Neuronal stem cell (in vitro differentiated cells): Measurements from ENCODE around the gene PRRX2.

ENCODE experiments used
- DNase-seq: peaks from one replicate; pipeline ENCODE4 v3.0.0-alpha.2; 2013; ENCODE audit warnings: low spot score
- H2AFZ ChIP-seq: one replicate; pipeline ENCODE4 v1.6.1; 2013; ENCODE audit warnings: mild to moderate bottlenecking, low read length, inconsistent platforms
- H2AK5ac ChIP-seq: 2 replicates; pipeline ENCODE4 v1.6.1; 2013; ENCODE audit warnings: low read depth, mild to moderate bottlenecking, inconsistent platforms, low read length, moderate library complexity, mixed read lengths
- H2BK120ac ChIP-seq: 2 replicates; pipeline ENCODE4 v1.6.1; 2013; ENCODE audit warnings: low read depth, mild to moderate bottlenecking, inconsistent platforms, low read length, moderate library complexity, mixed read lengths
- H2BK12ac ChIP-seq: one replicate; pipeline ENCODE4 v1.6.1; 2013; ENCODE audit warnings: low read length, inconsistent platforms
- H2BK15ac ChIP-seq: 2 replicates; pipeline ENCODE4 v1.6.1; 2013; ENCODE audit warnings: mild to moderate bottlenecking, low read length, inconsistent platforms, mixed read lengths
- H2BK5ac ChIP-seq: one replicate; pipeline ENCODE4 v1.6.1; 2013; ENCODE audit warnings: inconsistent platforms, mild to moderate bottlenecking, low read length, moderate library complexity
- H3K14ac ChIP-seq: one replicate; pipeline ENCODE4 v1.6.1; 2013; ENCODE audit warnings: low read length, inconsistent platforms
- H3K18ac ChIP-seq: 2 replicates; pipeline ENCODE4 v1.6.1; 2013; ENCODE audit warnings: low read length, inconsistent platforms
- H3K23ac ChIP-seq: 2 replicates; pipeline ENCODE4 v1.6.1; 2013; ENCODE audit warnings: low read depth, mild to moderate bottlenecking, mixed read lengths, low read length, inconsistent platforms; ENCODE audit not compliant: poor library complexity
- H3K27ac ChIP-seq: replicated peaks from 3 replicates; pipeline ENCODE4 v1.5.1; 2013; ENCODE audit warnings: low read length, inconsistent platforms
- H3K27me3 ChIP-seq, 3 experiments: 2 replicates each; pipeline ENCODE4 v1.6.1; 2013; ENCODE audit warnings: low read length in 3 of 3, mild to moderate bottlenecking in 2 of 3, inconsistent platforms in 1 of 3, low read depth in 1 of 3, mixed read lengths in 1 of 3, moderate library complexity in 1 of 3; ENCODE audit not compliant: control insufficient read depth in 3 of 3, insufficient read depth in 3 of 3
- H3K36me3 ChIP-seq, 2 donors: replicated peaks in 1 of 2; 2 replicates each; pipeline ENCODE4 v1.6.1; 2013; ENCODE audit warnings: low read length in 2 of 2; ENCODE audit not compliant: control insufficient read depth in 2 of 2, insufficient read depth in 2 of 2
- H3K4ac ChIP-seq: 2 replicates; pipeline ENCODE4 v1.6.1; 2013; ENCODE audit warnings: inconsistent platforms, mild to moderate bottlenecking, low read length, moderate library complexity
- H3K4me1 ChIP-seq, 2 donors: 1 replicate in 1 of 2; 2 replicates in 1 of 2; pipeline ENCODE4 v1.6.1; 2013; ENCODE audit warnings: low read length in 2 of 2, low read depth in 1 of 2; ENCODE audit not compliant: control insufficient read depth in 2 of 2, insufficient read depth in 1 of 2
- H3K4me2 ChIP-seq: one replicate; pipeline ENCODE4 v1.6.1; 2013; ENCODE audit warnings: mild to moderate bottlenecking, low read length, inconsistent platforms; ENCODE audit not compliant: insufficient read depth, poor library complexity, severe bottlenecking
- H3K4me3 ChIP-seq, 2 donors: 2 replicates each; pipeline ENCODE4 v1.5.1; 2013; ENCODE audit warnings: low read length in 2 of 2, mild to moderate bottlenecking in 2 of 2, inconsistent platforms in 1 of 2, moderate library complexity in 1 of 2
- H3K79me1 ChIP-seq: one replicate; pipeline ENCODE4 v1.6.1; 2013; ENCODE audit warnings: low read depth, mild to moderate bottlenecking, inconsistent platforms, low read length, moderate library complexity
- H3K9ac ChIP-seq: one replicate; pipeline ENCODE4 v1.6.1; 2013; ENCODE audit warnings: mild to moderate bottlenecking, low read depth, low read length, inconsistent platforms; ENCODE audit not compliant: poor library complexity
- H3K9me3 ChIP-seq, 2 donors: replicated peaks in 1 of 2; 2 replicates each; pipeline versions ENCODE3 to v1.6.1; 2013; ENCODE audit warnings: low read length in 2 of 2, mild to moderate bottlenecking in 2 of 2, inconsistent platforms in 1 of 2, low read depth in 1 of 2, mixed read lengths in 1 of 2, moderate library complexity in 1 of 2; ENCODE audit not compliant: control insufficient read depth in 2 of 2, insufficient read depth in 1 of 2
- H4K8ac ChIP-seq: one replicate; pipeline ENCODE4 v1.6.1; 2013; ENCODE audit warnings: low read depth, mild to moderate bottlenecking, inconsistent platforms, low read length, moderate library complexity
- H4K91ac ChIP-seq: one replicate; pipeline ENCODE4 v1.6.1; 2013; ENCODE audit warnings: low read length, low read depth, mild to moderate bottlenecking, inconsistent platforms; ENCODE audit not compliant: poor library complexity
- whole genome bisulfite sequencing, 2 donors: extraction: QIAGEN DNeasy Blood & Tissue Kit; methylation state at CpG; one replicate each; pipeline ENCODE4 v1.1.7; 2013; ENCODE audit warnings: missing lambda C conversion rate in 2 of 2, mixed read lengths in 1 of 2; ENCODE audit not compliant: insufficient read length in 2 of 2, insufficient replicate concordance in 1 of 2; ENCODE audit errors: extremely low coverage in 2 of 2; 5-methylcytosine and 5-hydroxymethylcytosine counted together

PRRX2 gene

DNA sequence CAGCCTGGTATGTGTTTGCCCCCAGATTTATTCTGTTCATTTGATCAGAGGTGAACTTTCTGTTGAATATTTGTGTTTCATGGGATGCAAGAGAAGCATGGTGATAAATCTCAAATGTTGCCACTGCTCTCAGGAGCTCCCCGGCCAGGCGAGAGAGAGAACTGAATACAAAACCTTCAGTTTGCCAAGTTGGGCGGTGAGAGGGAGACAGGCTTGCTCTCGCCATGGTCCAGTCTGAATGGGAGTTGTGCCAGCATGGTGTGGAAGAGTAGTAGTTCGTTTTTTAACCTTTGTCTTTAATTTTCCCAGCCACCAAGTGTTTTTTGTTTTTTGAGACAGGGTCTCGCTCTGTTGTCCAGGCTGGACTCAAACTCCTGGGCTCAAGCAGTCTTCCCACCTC is 36.7 kb upstream of the PRRX2 start:
- Histone ChIP-seq H3K9ac (no peak overlapping the region), H3K27ac (no peak overlapping the region), H2AK5ac (no peak overlapping the region), H3K14ac (no peak overlapping the region), H3K4ac (no peak overlapping the region), H2BK15ac (no peak overlapping the region), H3K36me3 (peaks cover 17 to 61% of the 10 kb centered on the region in 2 donors), H4K91ac (no peak overlapping the region), H3K4me1 (peaks cover 4 to 19% of the 10 kb centered on the region in 2 donors), H2AFZ (no peak overlapping the region), H3K23ac (no peak overlapping the region), H2BK5ac (no peak overlapping the region), H3K27me3 (no peaks in the 10 kb centered on the region), H2BK12ac (no peak overlapping the region), H3K79me1 (peaks cover 28% of the 10 kb centered on the region), H3K4me2 (no peak overlapping the region), H3K18ac (no peak overlapping the region), H3K9me3 (no peaks in the 10 kb centered on the region), H3K4me3 (no peak overlapping the region), H2BK120ac (no peak overlapping the region), H4K8ac (no peak overlapping the region)
- no peak for DNase-seq
- no CpG with 5 or more reads among the region's 6 CpGs for WGBS, 2 donors

DNA sequence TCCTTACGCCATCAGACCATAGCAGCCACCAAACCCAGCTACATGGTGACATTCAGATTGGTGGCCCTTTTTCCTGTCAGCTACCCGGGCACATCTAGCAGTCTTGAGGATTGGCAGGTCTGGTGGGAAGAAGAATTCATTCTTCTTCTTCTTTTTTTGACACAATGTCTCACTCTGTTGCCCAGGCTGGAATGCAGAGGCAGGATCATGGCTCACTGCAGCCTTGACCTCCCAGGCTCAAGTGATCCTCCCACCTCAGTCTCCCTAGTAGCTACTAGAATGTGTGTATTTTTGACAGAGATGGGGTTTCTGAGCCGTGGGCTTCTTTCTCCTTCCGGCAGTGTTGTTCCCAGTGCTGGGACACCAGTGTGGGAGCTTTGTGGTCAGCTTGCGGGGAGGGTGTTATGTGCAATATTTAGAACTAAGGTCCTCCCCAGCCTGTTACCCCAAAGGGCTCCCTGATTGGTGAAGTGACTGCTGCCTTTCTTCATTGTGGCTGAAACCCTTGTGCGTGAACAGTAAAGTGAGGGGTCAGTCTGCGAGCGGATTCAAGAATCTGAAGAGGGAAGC is 36.1 kb upstream of the PRRX2 start:
- peaks cover 28% of the 10 kb centered on the region for H3K79me1 ChIP-seq
- no CpG with 5 or more reads among the region's 8 CpGs for WGBS, 2 donors

DNA sequence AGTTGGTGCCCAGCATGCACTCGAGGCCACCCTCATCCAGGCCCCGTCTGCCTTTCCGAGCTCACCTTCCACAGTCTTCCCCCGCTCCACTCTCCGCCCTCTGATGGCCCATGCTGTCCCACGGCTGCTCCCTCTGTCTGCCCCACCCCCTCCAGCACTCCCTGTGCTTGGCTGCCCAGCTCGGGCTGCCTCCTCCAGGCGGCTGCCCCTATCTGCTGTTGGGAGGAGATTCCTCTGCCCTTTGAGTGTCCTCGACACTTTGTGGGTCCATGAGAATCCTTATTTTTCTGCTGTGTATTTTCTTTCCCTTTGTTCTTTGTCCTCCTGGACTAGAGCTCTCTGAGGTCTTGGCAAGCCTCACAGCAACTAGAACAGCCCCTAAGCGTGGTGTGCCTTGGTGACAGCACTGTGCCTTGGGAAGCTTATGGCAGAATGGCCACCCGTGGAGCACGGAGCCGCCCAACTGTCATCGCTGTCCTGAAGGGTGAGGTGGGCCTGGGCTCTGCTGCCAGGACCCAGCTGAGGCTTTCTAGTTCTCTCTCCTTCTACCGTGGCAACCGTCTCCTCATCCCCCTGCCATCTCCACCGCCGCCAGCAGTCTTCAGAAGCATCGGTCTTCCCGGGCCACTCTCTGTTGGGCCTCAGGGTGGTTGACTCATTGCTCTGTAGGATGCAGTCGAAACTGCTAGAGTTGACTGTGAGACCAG is 34.3 kb upstream of the PRRX2 start:
- Histone ChIP-seq H3K36me3 (peaks cover 36 to 83% of the 10 kb centered on the region in 2 donors), H3K4me1 (peaks cover 4 to 19% of the 10 kb centered on the region in 2 donors), H2AK5ac (no peak overlapping the region), H3K9me3 (no peaks in the 10 kb centered on the region), H3K14ac (no peak overlapping the region), H2BK5ac (peak overlapping the region; percentile 42), H3K27me3 (no peaks in the 10 kb centered on the region), H2BK120ac (no peak overlapping the region), H4K8ac (no peak overlapping the region), H3K23ac (no peak overlapping the region), H3K9ac (peak overlapping the region; percentile 73), H3K4me2 (no peak overlapping the region), H3K27ac (no peak overlapping the region), H3K4me3 (peak overlapping the region in 1 of 2 donors; percentile 27), H4K91ac (no peak overlapping the region), H3K18ac (no peak overlapping the region), H3K4ac (no peak overlapping the region), H2BK15ac (no peak overlapping the region), H2AFZ (no peak overlapping the region), H2BK12ac (no peak overlapping the region), H3K79me1 (peaks cover 34% of the 10 kb centered on the region)
- DNase-seq: no peak
- WGBS, 2 donors: no CpG with 5 or more reads among the region's 21 CpGs

More for the DNA sequence above, 36.1 kb upstream of the PRRX2 start:
- H2BK5ac ChIP-seq: no peak overlapping the region
- no peak overlapping the region for H3K4ac ChIP-seq
- no peak overlapping the region for H3K23ac ChIP-seq
- H3K9me3 ChIP-seq: no peaks in the 10 kb centered on the region
- no peak overlapping the region for H3K27ac ChIP-seq
- no peaks in the 10 kb centered on the region for H3K27me3 ChIP-seq
- H3K4me2 ChIP-seq: no peak overlapping the region
- DNase-seq: no peak
- no peak overlapping the region for H3K4me3 ChIP-seq
- H4K8ac ChIP-seq: no peak overlapping the region
- no peak overlapping the region for H3K18ac ChIP-seq
- H2BK15ac ChIP-seq: no peak overlapping the region
- H3K14ac ChIP-seq: no peak overlapping the region
- no peak overlapping the region for H2AFZ ChIP-seq
- no peak overlapping the region for H2BK12ac ChIP-seq
- H2AK5ac ChIP-seq: no peak overlapping the region
- H2BK120ac ChIP-seq: no peak overlapping the region
- peaks cover 4 to 19% of the 10 kb centered on the region in 2 donors for H3K4me1 ChIP-seq
- no peak overlapping the region for H3K9ac ChIP-seq
- no peak overlapping the region for H4K91ac ChIP-seq
- H3K36me3 ChIP-seq: peaks cover 22 to 67% of the 10 kb centered on the region in 2 donors

DNA sequence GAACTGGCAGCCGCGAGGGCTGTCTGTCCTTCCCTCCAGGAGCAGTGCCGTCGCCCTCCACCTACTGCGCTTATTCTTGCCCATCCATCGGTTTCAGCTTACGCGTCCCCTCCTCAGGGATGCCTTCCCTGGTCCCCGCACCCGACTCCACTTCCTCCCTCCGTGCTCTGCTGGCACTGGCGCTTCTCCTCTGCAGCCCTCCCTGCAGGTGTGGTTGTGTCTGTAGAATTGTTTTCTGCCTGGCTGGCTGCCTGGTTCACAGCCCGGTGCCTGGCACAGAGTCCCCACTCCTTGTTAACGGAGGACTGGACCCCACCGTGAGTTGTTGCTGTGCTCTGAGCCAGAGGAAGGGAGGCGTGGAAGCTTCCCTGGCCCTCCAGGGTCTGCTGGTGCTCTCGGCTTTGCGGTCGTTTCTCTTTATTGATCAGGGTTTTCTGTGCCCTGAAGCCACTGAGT is 33.7 kb upstream of the PRRX2 start:
- H2BK12ac ChIP-seq: no peak overlapping the region
- no peak overlapping the region for H2AFZ ChIP-seq
- WGBS, 2 donors: no CpG with 5 or more reads among the region's 19 CpGs
- H4K91ac ChIP-seq: no peak overlapping the region
- H3K4me3 ChIP-seq: no peak overlapping the region
- no peak overlapping the region for H3K4me2 ChIP-seq
- H3K79me1 ChIP-seq: peaks cover 29% of the 10 kb centered on the region
- H3K23ac ChIP-seq: no peak overlapping the region
- peaks cover 36 to 89% of the 10 kb centered on the region in 2 donors for H3K36me3 ChIP-seq
- no peak for DNase-seq
- no peak overlapping the region for H3K14ac ChIP-seq
- no peak overlapping the region for H2BK15ac ChIP-seq
- no peak overlapping the region for H3K18ac ChIP-seq
- H2BK5ac ChIP-seq: peak overlapping the region; percentile 42
- no peaks in the 10 kb centered on the region for H3K27me3 ChIP-seq
- no peak overlapping the region for H4K8ac ChIP-seq
- no peak overlapping the region for H3K27ac ChIP-seq
- peaks cover 4 to 15% of the 10 kb centered on the region in 2 donors for H3K4me1 ChIP-seq
- H3K9me3 ChIP-seq: no peaks in the 10 kb centered on the region
- no peak overlapping the region for H2AK5ac ChIP-seq
- H3K9ac ChIP-seq: no peak overlapping the region
- no peak overlapping the region for H3K4ac ChIP-seq
- H2BK120ac ChIP-seq: no peak overlapping the region
